ENCODE results near the gene MED22.

The MED22 gene

GRCh38 chr9:133375724-133376654 lies 28.1 kb upstream of the MED22 start, which contains the start of the genes STKLD1 and SURF4:
TSS of gene STKLD1 (plus strand) at chr9:133376366. CDS start at chr9:133376474, 108 bp downstream.
TSS of gene SURF4 (minus strand) at chr9:133376060. CDS start at chr9:133375969, 91 bp downstream.
- Histone ChIP-seq H3K27me3 (ENCODE audit: insufficient read depth, poor library complexity, severe bottlenecking) (no peaks in the 10 kb centered on the region), H3K27ac (replicated peaks) (peak within 1 kb of the TSS; percentile 95), H3K4me3 (replicated peaks; ENCODE audit: insufficient read depth, low read length) (peak within 1 kb of the TSS; percentile 82)
- DNase-seq (ENCODE audit: low read depth in 1 of 2, low spot score in 1 of 2) = peak; percentile 89 to 93
- no peak for TF ChIP-seq CTCF (IDR thresholded peaks at IDR 0.05; ENCODE audit: insufficient read depth, low read length)
- TF ChIP-seq GABPA (IDR thresholded peaks at IDR 0.05; ENCODE audit: low read depth) = no peak
- no peak for TF ChIP-seq REST (IDR thresholded peaks at IDR 0.05; ENCODE audit: insufficient replicate concordance, low read depth)
- TF ChIP-seq SPI1 (IDR thresholded peaks at IDR 0.05; ENCODE audit: borderline replicate concordance, low read depth) = 0 out of 2 replicates have a peak, but pooled peaks have one; percentile 17
- peak; percentile 66; the same call in 1 of the 2 replicates for TF ChIP-seq POLR2AphosphoS5 (IDR thresholded peaks at IDR 0.05; ENCODE audit: low read depth)

GRCh38 chr9:133375116-133375723 lies 27.3 kb upstream of the MED22 start:
- Histone ChIP-seq H3K27me3 (ENCODE audit: insufficient read depth, poor library complexity, severe bottlenecking) (no peaks in the 10 kb centered on the region), H3K4me3 (replicated peaks; ENCODE audit: insufficient read depth, low read length) (peak overlapping the region; percentile 82), H3K27ac (replicated peaks) (peak overlapping the region; percentile 95)
- TF ChIP-seq GABPA (IDR thresholded peaks at IDR 0.05; ENCODE audit: low read depth) (no peak), REST (IDR thresholded peaks at IDR 0.05; ENCODE audit: insufficient replicate concordance, low read depth) (no peak), POLR2AphosphoS5 (IDR thresholded peaks at IDR 0.05; ENCODE audit: low read depth) (no peak), CTCF (IDR thresholded peaks at IDR 0.05; ENCODE audit: insufficient read depth, low read length) (no peak), SPI1 (IDR thresholded peaks at IDR 0.05; ENCODE audit: borderline replicate concordance, low read depth) (0 out of 2 replicates have a peak, but pooled peaks have one; percentile 18)
- DNase-seq (ENCODE audit: low read depth in 1 of 2, low spot score in 1 of 2) = peak in 1 of 2 experiments; percentile 63

- H3K27me3 ChIP-seq (ENCODE audit: insufficient read depth, poor library complexity, severe bottlenecking) = no peaks in the 10 kb centered on the region
- DNase-seq (ENCODE audit: low read depth in 1 of 2, low spot score in 1 of 2) = peak in 1 of 2 experiments; percentile 57
- H3K4me3 ChIP-seq (replicated peaks; ENCODE audit: insufficient read depth, low read length) = peak overlapping the region; percentile 82
- TF ChIP-seq SPI1 (IDR thresholded peaks at IDR 0.05; ENCODE audit: borderline replicate concordance, low read depth) (no peak), POLR2AphosphoS5 (IDR thresholded peaks at IDR 0.05; ENCODE audit: low read depth) (no peak), REST (IDR thresholded peaks at IDR 0.05; ENCODE audit: insufficient replicate concordance, low read depth) (no peak), GABPA (IDR thresholded peaks at IDR 0.05; ENCODE audit: low read depth) (no peak; the same call in 1 of the 2 replicates), CTCF (IDR thresholded peaks at IDR 0.05; ENCODE audit: insufficient read depth, low read length) (no peak)
- H3K27ac ChIP-seq (replicated peaks) = peak overlapping the region; percentile 95
Measured at GRCh38 chr9:133374612-133375115, 26.7 kb upstream of the MED22 start.

Measured in HL-60 (cell line).